Panc1 (cell line): ENCODE measurements around the gene MYO3B. TPM values are rescaled to one million over a fixed set of nuclear protein-coding genes. Genes with fewer than 3 reads are reported as not detected.

Source experiments
- ATAC-seq: fragments of 200-7000 bp; cut with Tn5 transposase; 2 replicates; pipeline ENCODE4 v1.9.1; 2020; ENCODE audit warnings: mild to moderate bottlenecking, moderate library complexity
- BruUV-seq: library from RNA; stranded (reverse); fragments of 400-500 nt; replicated peaks from 2 replicates; lab custom pipeline; 2021; lab: Mats Ljungman, UMichigan
- CTCF ChIA-PET: fragments of 300-600 bp; sonication (Branson Sonifier 250); formaldehyde crosslinking; loops from one replicate; lab custom pipeline; 2022; ENCODE audit warnings: antibody characterized with exemption; lab: Charles Lee
- POLR2A ChIA-PET: fragments of 300-600 bp; sonication (Branson Sonifier 250); formaldehyde crosslinking; loops from one replicate; lab custom pipeline; 2022; ENCODE audit warnings: antibody characterized with exemption; lab: Charles Lee
- DNase-seq: peaks from one replicate; pipeline ENCODE4 v3.0.0-alpha.2; 2010; ENCODE audit warnings: low read depth, low spot score
- H3K27ac ChIP-seq: 2 replicates; pipeline ENCODE4 v1.5.1; 2011; ENCODE audit warnings: mild to moderate bottlenecking, low read length, inconsistent platforms
- H3K27me3 ChIP-seq: fragments of 200-500 bp; sonication (Bioruptor generic); 2 replicates; pipeline ENCODE4 v1.6.0; 2014; ENCODE audit warnings: low read length, inconsistent platforms; ENCODE audit not compliant: control insufficient read depth, insufficient read depth
- H3K36me3 ChIP-seq: fragments of 200-500 bp; sonication (Bioruptor generic); 2 replicates; pipeline ENCODE4 v1.5.1; 2014; ENCODE audit warnings: inconsistent platforms, mild to moderate bottlenecking, low read length, moderate library complexity; ENCODE audit not compliant: control insufficient read depth, insufficient read depth
- H3K4me1 ChIP-seq: 2 replicates; pipeline ENCODE4 v1.5.1; 2011; ENCODE audit warnings: inconsistent platforms, mild to moderate bottlenecking, low read length, moderate library complexity; ENCODE audit not compliant: control insufficient read depth, insufficient read depth
- H3K4me3 ChIP-seq, 2 experiments: 2 replicates each; pipeline ENCODE4 v1.5.1; 2011 to 2012; ENCODE audit warnings: low read depth in 2 of 2, low read length in 2 of 2, mild to moderate bottlenecking in 2 of 2, inconsistent platforms in 1 of 2, moderate library complexity in 1 of 2
- H3K9me3 ChIP-seq: fragments of 200-500 bp; sonication (Bioruptor generic); 2 replicates; pipeline ENCODE4 v1.5.1; 2014; ENCODE audit warnings: low read depth, mild to moderate bottlenecking, inconsistent platforms, low read length, moderate library complexity; ENCODE audit not compliant: control insufficient read depth, insufficient read depth
- CTCF ChIP-seq: fragments of 450-650 bp; IDR thresholded peaks from 2 replicates; pipeline ENCODE4 v1.5.1; 2017; ENCODE audit warnings: mild to moderate bottlenecking
- POLR2AphosphoS5 ChIP-seq: IDR thresholded peaks from 2 replicates; pipeline ENCODE4 v1.6.1; 2012; ENCODE audit warnings: mild to moderate bottlenecking, low read depth, low read length, moderate library complexity
- REST ChIP-seq, 2 experiments: IDR thresholded peaks; 2 replicates each; pipeline ENCODE4 v1.6.1; 2011 to 2012; ENCODE audit warnings: low read depth in 2 of 2, control low read depth in 1 of 2, low read length in 1 of 2, mild to moderate bottlenecking in 1 of 2, moderate library complexity in 1 of 2; ENCODE audit not compliant: insufficient read depth in 1 of 2
- SIN3A ChIP-seq: IDR thresholded peaks from 2 replicates; pipeline ENCODE4 v1.6.1; 2012; ENCODE audit warnings: low read depth, mild to moderate bottlenecking, low read length, moderate library complexity, borderline replicate concordance; ENCODE audit not compliant: insufficient read depth
- TCF7L2 ChIP-seq: IDR thresholded peaks from 2 replicates; pipeline ENCODE4 v1.6.1; 2011; ENCODE audit warnings: mild to moderate bottlenecking, low read depth, low read length, inconsistent platforms
- in situ Hi-C: cut with HindIII; loops from 2 replicates; pipeline ENCODE4 v1.10.0; 2016; ENCODE audit warnings: low sequenced_read_pairs, low pct_unique_long_range_greater_than_20kb
- intact Hi-C: fragments of 100-400 bp; cut with micrococcal nuclease; formaldehyde crosslinking; loops from one replicate; pipeline ENCODE4 v1.10.0; 2022; ENCODE audit not compliant: unreplicated experiment
- total RNA-seq: library from RNA; stranded (reverse); gene quantifications from one replicate; pipeline ENCODE4 v1.2.1, GENCODE V29; 2021; ENCODE audit not compliant: unreplicated experiment

The MYO3B gene
- total RNA-seq, 1 experiment from 2014 or later: 0.05 TPM

GRCh38 chr2:170206805-170207407 is 29.0 kb downstream of the MYO3B start:
- H3K4me1 ChIP-seq: no peaks in the 10 kb centered on the region
- DNase-seq: no peak
- ATAC-seq: no peak
- no peaks in the 10 kb centered on the region for H3K36me3 ChIP-seq
- no TSS peak for BruUV-seq
- intact Hi-C loops: no loop called here
- in situ Hi-C loops: no loop called here
- no peak overlapping the region for H3K27ac ChIP-seq
- ChIA-PET CTCF (no interaction called here), POLR2A (no interaction called here)
- peaks cover 13% of the 10 kb centered on the region; the same call in 1 of the 2 replicates for H3K9me3 ChIP-seq
- no peak for TF ChIP-seq SIN3A
- TF ChIP-seq POLR2AphosphoS5: no peak
- TF ChIP-seq TCF7L2: no peak
- TF ChIP-seq CTCF: no peak
- TF ChIP-seq REST (IDR thresholded peaks at IDR 0.05; ENCODE audit: insufficient read depth in 1 of 2, low read depth in 2 of 2, low read length in 1 of 2): no peak
- H3K27me3 ChIP-seq: no peaks in the 10 kb centered on the region
- H3K4me3 ChIP-seq: no peak overlapping the region

- DNase-seq (no peak), ATAC-seq (no peak)
- ChIA-PET POLR2A (no interaction called here), CTCF (no interaction called here)
- no peak for TF ChIP-seq TCF7L2
- no peak for TF ChIP-seq SIN3A
- TF ChIP-seq CTCF: no peak
- no peak for TF ChIP-seq POLR2AphosphoS5
- no peak for TF ChIP-seq REST (IDR thresholded peaks at IDR 0.05; ENCODE audit: insufficient read depth in 1 of 2, low read depth in 2 of 2, low read length in 1 of 2)
- Histone ChIP-seq H3K36me3 (no peaks in the 10 kb centered on the region), H3K27me3 (no peaks in the 10 kb centered on the region), H3K4me3 (no peak overlapping the region), H3K4me1 (no peaks in the 10 kb centered on the region), H3K9me3 (peaks cover 13% of the 10 kb centered on the region; the same call in 1 of the 2 replicates), H3K27ac (no peak overlapping the region)
- in situ Hi-C loops: no loop called here
- BruUV-seq: no TSS peak
- intact Hi-C loops: no loop called here
These were observed 30.0 kb downstream of the MYO3B start for GRCh38 chr2:170207901-170208300.
